A549 (cell line): ENCODE results near the gene ATP5PD. TPM values are rescaled to one million over a fixed set of nuclear protein-coding genes. Genes with fewer than 3 reads are reported as not detected.

Source experiments
- ATAC-seq, 2 experiments: fragments of 200-7000 bp in 1 of 2; fragments of >200 bp in 1 of 2; cut with Nextera tagmentation in 1 of 2; cut with Tn5 transposase in 1 of 2; 3 replicates each; pipeline versions ENCODE4 v1.8.0 to v1.9.1; 2018 to 2020; ENCODE audit warnings: mild to moderate bottlenecking in 1 of 2, moderate library complexity in 1 of 2
- CTCF ChIA-PET: fragments of 300-600 bp; sonication (Branson Sonifier 250); formaldehyde crosslinking; extraction: SDS; loops from one replicate; lab custom pipeline; 2021; ENCODE audit warnings: antibody characterized with exemption, inconsistent platforms; lab: Yijun Ruan, JAX
- POLR2A ChIA-PET: fragments of 350-600 bp; formaldehyde crosslinking; extraction: SDS; loops from one replicate; lab custom pipeline; 2021; ENCODE audit warnings: antibody characterized with exemption, inconsistent platforms; lab: Yijun Ruan, JAX
- DNase-seq, 2 experiments: peaks; one replicate each; pipeline versions ENCODE4 v3.0.0 to v3.0.0-alpha.2; 2011 to 2016; ENCODE audit warnings: low read depth in 1 of 2, low spot score in 1 of 2
- FAIRE-seq: peaks from 2 replicates; lab custom pipeline; 2011; peaks lifted over from hg19 to GRCh38; lab: Jason Lieb, UNC
- H3K27ac ChIP-seq, 2 experiments: fragments of >200 bp; sonication (Bioruptor Twin); formaldehyde crosslinking; 3 replicates each; pipeline ENCODE4 v1.5.1; 2016 to 2017
- H3K4me1 ChIP-seq: fragments of >200 bp; sonication (Bioruptor Twin); formaldehyde crosslinking; 3 replicates; pipeline ENCODE4 v1.6.1; 2016
- H3K4me2 ChIP-seq: fragments of >200 bp; sonication (Bioruptor Twin); formaldehyde crosslinking; 3 replicates; pipeline ENCODE4 v1.6.1; 2016
- H3K4me3 ChIP-seq: fragments of >200 bp; sonication (Bioruptor Twin); formaldehyde crosslinking; 3 replicates; pipeline ENCODE4 v1.5.1; 2016
- H3K9me3 ChIP-seq: fragments of >200 bp; sonication (Bioruptor Twin); formaldehyde crosslinking; 3 replicates; pipeline ENCODE4 v1.6.1; 2016
- CBX8 ChIP-seq: fragments of 200-600 bp; sonication (generic); IDR thresholded peaks from 2 replicates; pipeline ENCODE4 v1.6.1; 2016
- CEBPB ChIP-seq, 2 experiments: fragments of >200 bp in 1 of 2; sonication (Bioruptor Twin) in 1 of 2; formaldehyde crosslinking in 1 of 2; IDR thresholded peaks; 2 replicates each; pipeline ENCODE4 v1.6.1; 2012 to 2016
- CHD4 ChIP-seq: fragments of 200-600 bp; sonication (generic); IDR thresholded peaks from 2 replicates; pipeline ENCODE4 v1.6.1; 2016; ENCODE audit warnings: antibody characterized with exemption, mild to moderate bottlenecking, borderline replicate concordance
- EHF ChIP-seq: fragments of 250-450 bp; sonication (Bioruptor Pico); IDR thresholded peaks from 2 replicates; pipeline ENCODE4 v1.5.0; 2020; ENCODE audit warnings: mild to moderate bottlenecking
- EHMT2 ChIP-seq: fragments of 200-600 bp; sonication (generic); IDR thresholded peaks from 2 replicates; pipeline ENCODE4 v1.6.1; 2016; ENCODE audit warnings: antibody characterized with exemption, low read depth, mild to moderate bottlenecking, moderate library complexity
- EP300 ChIP-seq, 2 experiments: fragments of >200 bp; sonication (Bioruptor Twin); formaldehyde crosslinking; IDR thresholded peaks; 2 replicates in 1 of 2; 3 replicates in 1 of 2; pipeline ENCODE4 v1.6.1; 2016 to 2017
- ESRRA ChIP-seq: fragments of 150-350 bp; IDR thresholded peaks from 2 replicates; pipeline ENCODE4 v1.6.1; 2014; ENCODE audit warnings: mild to moderate bottlenecking, low read length, borderline replicate concordance
- FOXS1 ChIP-seq: fragments of 250-450 bp; sonication (Bioruptor Pico); IDR thresholded peaks from 2 replicates; pipeline ENCODE4 v1.5.0; 2020; ENCODE audit warnings: mild to moderate bottlenecking, moderate library complexity
- HEYL ChIP-seq: fragments of 250-450 bp; sonication (Bioruptor Pico); IDR thresholded peaks from 2 replicates; pipeline ENCODE4 v1.8.0; 2021; ENCODE audit warnings: mild to moderate bottlenecking, moderate library complexity
- HOXB13 ChIP-seq: fragments of 250-450 bp; sonication (Bioruptor Pico); IDR thresholded peaks from 2 replicates; pipeline ENCODE4 v1.5.0; 2020; ENCODE audit warnings: low read depth, mild to moderate bottlenecking, moderate library complexity
- JUNB ChIP-seq: fragments of >200 bp; sonication (Bioruptor Twin); formaldehyde crosslinking; IDR thresholded peaks from 2 replicates; pipeline ENCODE4 v1.6.1; 2016
- KDM1A ChIP-seq: fragments of 200-600 bp; sonication (generic); IDR thresholded peaks from 2 replicates; pipeline ENCODE4 v1.6.1; 2016; ENCODE audit warnings: low read depth, mild to moderate bottlenecking
- KDM5A ChIP-seq: fragments of 200-600 bp; sonication (generic); IDR thresholded peaks from 2 replicates; pipeline ENCODE4 v1.6.1; 2016; ENCODE audit warnings: antibody characterized with exemption, mild to moderate bottlenecking
- MAFK ChIP-seq: fragments of 450-650 bp; IDR thresholded peaks from 2 replicates; pipeline ENCODE4 v1.6.1; 2014; ENCODE audit not compliant: partially characterized antibody
- MAX ChIP-seq: IDR thresholded peaks from 2 replicates; pipeline ENCODE4 v1.6.1; 2012
- NFE2L2 ChIP-seq: fragments of 150-350 bp; conservative IDR thresholded peaks from 2 replicates; pipeline ENCODE4 v1.6.1; 2014; ENCODE audit warnings: low read length
- NPAS2 ChIP-seq: fragments of 250-450 bp; sonication (Bioruptor Pico); IDR thresholded peaks from 2 replicates; pipeline ENCODE4 v1.8.0; 2022; ENCODE audit warnings: mild to moderate bottlenecking, moderate library complexity, borderline replicate concordance
- PHF8 ChIP-seq: fragments of 200-600 bp; sonication (generic); IDR thresholded peaks from 2 replicates; pipeline ENCODE4 v1.6.1; 2016; ENCODE audit warnings: low read depth, mild to moderate bottlenecking, antibody characterized with exemption, moderate library complexity, borderline replicate concordance
- POLR2AphosphoS2 ChIP-seq: conservative IDR thresholded peaks from 2 replicates; pipeline ENCODE4 v1.6.1; 2012; ENCODE audit warnings: low read length, improper control_type of control experiment, inconsistent platforms
- RAD21 ChIP-seq, 2 experiments: fragments of >200 bp in 1 of 2; sonication (Bioruptor Twin) in 1 of 2; formaldehyde crosslinking in 1 of 2; IDR thresholded peaks in 1 of 2; conservative IDR thresholded peaks in 1 of 2; 2 replicates in 1 of 2; 3 replicates in 1 of 2; pipeline ENCODE4 v1.6.1; 2012 to 2018; ENCODE audit warnings: inconsistent platforms in 1 of 2
- REST ChIP-seq: fragments of 200-600 bp; sonication (generic); IDR thresholded peaks from 2 replicates; pipeline ENCODE4 v1.6.1; 2016; ENCODE audit warnings: antibody characterized with exemption, mild to moderate bottlenecking, moderate library complexity
- RFX5 ChIP-seq: fragments of 450-650 bp; IDR thresholded peaks from 2 replicates; pipeline ENCODE4 v1.7.1; 2014; ENCODE audit warnings: antibody characterized with exemption, mild to moderate bottlenecking, moderate library complexity
- ZC3H11A ChIP-seq: fragments of 450-650 bp; IDR thresholded peaks from 2 replicates; pipeline ENCODE4 v1.6.1; 2014; ENCODE audit warnings: antibody characterized with exemption, mild to moderate bottlenecking
- ZNF302 ChIP-seq: fragments of 250-450 bp; sonication (Bioruptor Pico); IDR thresholded peaks from 2 replicates; pipeline ENCODE4 v1.9.0; 2021; ENCODE audit warnings: inconsistent platforms, mild to moderate bottlenecking, moderate library complexity
- WGBS: methylation state at CpG from one replicate; pipeline ENCODE4 v1.1.6; 2017; ENCODE audit errors: missing lambda C conversion rate; 5-methylcytosine and 5-hydroxymethylcytosine counted together
- polyA plus RNA-seq, 4 experiments: library from polyadenylated mRNA; depleted of rRNA in 3 of 4; stranded (reverse); fragments of >200 nt; fragmentation: RNase III in 1 of 4; extraction: RNeasy Plus Mini Kit Qiagen cat#74134 plus additional on column Dnase treatment in 1 of 4; gene quantifications; 2 replicates in 3 of 4; 3 replicates in 1 of 4; pipeline ENCODE4 v1.2.3, GENCODE V29; 2011 to 2017
- TF ChIP-seq, protein P1 (sequence below): fragments of >200 bp; sonication (Bioruptor Twin); formaldehyde crosslinking; IDR thresholded peaks from 3 replicates; pipeline ENCODE4 v1.6.1; 2016
- TF ChIP-seq, protein P2 (sequence below): IDR thresholded peaks from 2 replicates; pipeline ENCODE4 v1.6.1; 2012; ENCODE audit warnings: low read depth, borderline replicate concordance
- TF ChIP-seq, protein P3 (sequence below): fragments of >200 bp; sonication (Bioruptor Twin); formaldehyde crosslinking; IDR thresholded peaks from 2 replicates; pipeline ENCODE4 v1.6.1; 2016
- TF ChIP-seq, protein P4 (sequence below): IDR thresholded peaks from 2 replicates; pipeline ENCODE4 v1.6.1; 2012
- TF ChIP-seq, protein P5 (sequence below): fragments of 250-450 bp; sonication (Bioruptor Pico); IDR thresholded peaks from 2 replicates; pipeline ENCODE4 v1.5.0; 2021; ENCODE audit warnings: mild to moderate bottlenecking, moderate library complexity, borderline replicate concordance

Gene ATP5PD
- polyA plus RNA-seq, 2 of the 4 experiments (the other 2 are of a cell fraction) = 333 to 463 TPM

DNA sequence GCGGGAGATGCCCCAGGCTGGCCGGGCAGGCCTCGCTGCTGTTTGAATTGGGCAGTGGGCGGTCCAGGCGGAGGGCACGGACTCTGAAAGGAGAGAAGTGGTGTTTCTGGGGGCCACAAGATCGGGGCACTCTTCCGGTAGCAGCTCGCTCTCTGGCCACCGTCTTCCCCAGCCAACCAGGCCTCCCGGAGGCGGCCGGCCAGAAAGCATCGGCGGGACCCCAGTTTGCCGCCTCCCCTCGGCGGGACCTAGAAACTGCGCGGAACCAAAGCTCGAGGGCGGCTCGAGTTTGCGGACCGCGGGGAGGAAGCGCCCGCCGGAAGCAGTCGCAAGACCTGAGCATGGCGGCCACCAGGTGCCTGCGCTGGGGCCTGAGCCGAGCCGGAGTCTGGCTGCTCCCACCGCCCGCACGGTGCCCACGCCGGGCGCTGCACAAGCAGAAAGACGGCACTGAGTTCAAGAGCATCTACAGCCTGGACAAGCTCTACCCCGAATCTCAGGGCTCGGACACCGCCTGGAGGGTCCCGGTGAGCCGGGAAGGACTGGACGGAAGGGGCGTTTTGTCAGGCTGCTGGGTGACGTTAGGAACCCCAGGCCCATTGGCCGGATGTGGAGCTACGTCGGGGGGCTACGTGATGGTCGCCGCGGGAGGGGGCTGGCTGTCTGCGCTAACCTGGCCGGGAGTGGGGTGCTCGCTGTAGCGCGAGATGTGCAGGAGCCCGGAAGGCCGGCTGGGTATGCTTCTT lies 34.2 kb downstream of the ATP5PD start, which contains the start of gene MRPL58 (continued):
- TF ChIP-seq KDM5A (peak; percentile 91), HEYL (CRISPR knock-in tag) (no peak), MAFK (no peak), NPAS2 (CRISPR knock-in tag) (no peak), FOXS1 (CRISPR knock-in tag) (no peak), ZC3H11A (no peak), ESRRA (no peak), POLR2AphosphoS2 (no peak), EHMT2 (no peak), KDM1A (no peak), EP300 (IDR thresholded peaks at IDR 0.05) (no peak), PHF8 (peak; percentile 84; the same call in 1 of the 2 replicates), RFX5 (0 out of 2 replicates have a peak, but pooled peaks have one; percentile 16), CHD4 (no peak), ZNF302 (CRISPR knock-in tag) (no peak), MAX (peak; percentile 91)
- TF ChIP-seq, protein P1, sequence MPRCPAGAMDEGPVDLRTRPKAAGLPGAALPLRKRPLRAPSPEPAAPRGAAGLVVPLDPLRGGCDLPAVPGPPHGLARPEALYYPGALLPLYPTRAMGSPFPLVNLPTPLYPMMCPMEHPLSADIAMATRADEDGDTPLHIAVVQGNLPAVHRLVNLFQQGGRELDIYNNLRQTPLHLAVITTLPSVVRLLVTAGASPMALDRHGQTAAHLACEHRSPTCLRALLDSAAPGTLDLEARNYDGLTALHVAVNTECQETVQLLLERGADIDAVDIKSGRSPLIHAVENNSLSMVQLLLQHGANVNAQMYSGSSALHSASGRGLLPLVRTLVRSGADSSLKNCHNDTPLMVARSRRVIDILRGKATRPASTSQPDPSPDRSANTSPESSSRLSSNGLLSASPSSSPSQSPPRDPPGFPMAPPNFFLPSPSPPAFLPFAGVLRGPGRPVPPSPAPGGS = peak; percentile 81
- TF ChIP-seq, protein P2, sequence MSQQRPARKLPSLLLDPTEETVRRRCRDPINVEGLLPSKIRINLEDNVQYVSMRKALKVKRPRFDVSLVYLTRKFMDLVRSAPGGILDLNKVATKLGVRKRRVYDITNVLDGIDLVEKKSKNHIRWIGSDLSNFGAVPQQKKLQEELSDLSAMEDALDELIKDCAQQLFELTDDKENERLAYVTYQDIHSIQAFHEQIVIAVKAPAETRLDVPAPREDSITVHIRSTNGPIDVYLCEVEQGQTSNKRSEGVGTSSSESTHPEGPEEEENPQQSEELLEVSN = peak; percentile 63

GRCh38 chr17:75012096-75012345 lies 34.7 kb downstream of the ATP5PD start:
- WGBS = 25% methylated on average over 5 of the region's 5 CpGs
- Histone ChIP-seq H3K4me1 (peaks cover 18% of the 10 kb centered on the region), H3K4me2 (peak overlapping the region; percentile 96), H3K4me3 (peak overlapping the region; percentile 76), H3K9me3 (no peaks in the 10 kb centered on the region), H3K27ac (peak overlapping the region; percentile 85 to 92)
- ChIA-PET POLR2A (interaction anchor here (0.7 to 4.0 kb wide), 25 partner anchors 8 to 844 kb away, joined by 3 to 107 read pairs (median 6); partner anchors contain the start of genes ATP5PD, CDR2L, FDXR and HID1), CTCF (interaction anchor here (0.6 to 19.2 kb wide), 30 partner anchors 9 to 361 kb away, joined by 3 to 404 read pairs (median 5); partner anchors contain the start of genes CDR2L, HID1, NT5C and OTOP2)
- FAIRE-seq (no peak), ATAC-seq (no peak; a peak in 1 of 6 replicates), DNase-seq (no peak)
- TF ChIP-seq REST (no peak), ZC3H11A (no peak), CBX8 (no peak), RAD21 (conservative IDR thresholded peaks at IDR 0.05 in 1 of 2, IDR thresholded peaks at IDR 0.05 in 1 of 2) (no peak), HOXB13 (CRISPR knock-in tag) (no peak), KDM1A (no peak), JUNB (no peak), EHF (CRISPR knock-in tag) (no peak), NFE2L2 (no peak), EP300 (IDR thresholded peaks at IDR 0.05) (no peak), FOXS1 (CRISPR knock-in tag) (no peak), CEBPB (IDR thresholded peaks at IDR 0.05) (no peak)
- TF ChIP-seq, protein P3, sequence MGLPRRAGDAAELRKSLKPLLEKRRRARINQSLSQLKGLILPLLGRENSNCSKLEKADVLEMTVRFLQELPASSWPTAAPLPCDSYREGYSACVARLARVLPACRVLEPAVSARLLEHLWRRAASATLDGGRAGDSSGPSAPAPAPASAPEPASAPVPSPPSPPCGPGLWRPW = no peak
- TF ChIP-seq, protein P4, sequence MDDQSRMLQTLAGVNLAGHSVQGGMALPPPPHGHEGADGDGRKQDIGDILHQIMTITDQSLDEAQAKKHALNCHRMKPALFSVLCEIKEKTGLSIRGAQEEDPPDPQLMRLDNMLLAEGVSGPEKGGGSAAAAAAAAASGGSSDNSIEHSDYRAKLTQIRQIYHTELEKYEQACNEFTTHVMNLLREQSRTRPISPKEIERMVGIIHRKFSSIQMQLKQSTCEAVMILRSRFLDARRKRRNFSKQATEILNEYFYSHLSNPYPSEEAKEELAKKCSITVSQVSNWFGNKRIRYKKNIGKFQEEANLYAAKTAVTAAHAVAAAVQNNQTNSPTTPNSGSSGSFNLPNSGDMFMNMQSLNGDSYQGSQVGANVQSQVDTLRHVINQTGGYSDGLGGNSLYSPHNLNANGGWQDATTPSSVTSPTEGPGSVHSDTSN = no peak
- TF ChIP-seq, protein P5, sequence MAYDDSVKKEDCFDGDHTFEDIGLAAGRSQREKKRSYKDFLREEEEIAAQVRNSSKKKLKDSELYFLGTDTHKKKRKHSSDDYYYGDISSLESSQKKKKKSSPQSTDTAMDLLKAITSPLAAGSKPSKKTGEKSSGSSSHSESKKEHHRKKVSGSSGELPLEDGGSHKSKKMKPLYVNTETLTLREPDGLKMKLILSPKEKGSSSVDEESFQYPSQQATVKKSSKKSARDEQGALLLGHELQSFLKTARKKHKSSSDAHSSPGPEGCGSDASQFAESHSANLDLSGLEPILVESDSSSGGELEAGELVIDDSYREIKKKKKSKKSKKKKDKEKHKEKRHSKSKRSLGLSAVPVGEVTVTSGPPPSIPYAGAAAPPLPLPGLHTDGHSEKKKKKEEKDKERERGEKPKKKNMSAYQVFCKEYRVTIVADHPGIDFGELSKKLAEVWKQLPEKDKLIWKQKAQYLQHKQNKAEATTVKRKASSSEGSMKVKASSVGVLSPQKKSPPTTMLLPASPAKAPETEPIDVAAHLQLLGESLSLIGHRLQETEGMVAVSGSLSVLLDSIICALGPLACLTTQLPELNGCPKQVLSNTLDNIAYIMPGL (CRISPR knock-in tag) = no peak
